K562 (cell line): ENCODE results near the gene SERTAD2. TPM values are rescaled to one million over a fixed set of nuclear protein-coding genes. Genes with fewer than 3 reads are reported as not detected.

Source experiments
- CUX1 ChIP-seq: fragments of 200-800 bp; sonication (Bioruptor generic); IDR thresholded peaks from 2 replicates; pipeline ENCODE4 v1.6.1; 2016; ENCODE audit warnings: missing genetic modification characterization, missing compliant biosample characterization
- ESRRA ChIP-seq: fragments of 450-650 bp; IDR thresholded peaks from 2 replicates; pipeline ENCODE4 v1.6.1; 2014; ENCODE audit warnings: low read depth, mild to moderate bottlenecking, moderate library complexity, borderline replicate concordance
- HDAC6 ChIP-seq: IDR thresholded peaks from 2 replicates; pipeline ENCODE4 v1.6.1; 2012; ENCODE audit warnings: low read depth, mild to moderate bottlenecking, control low read depth, inconsistent platforms, low read length, moderate library complexity
- MYBL2 ChIP-seq, 2 experiments: fragments of 450-650 bp in 1 of 2; sonication (generic) in 1 of 2; formaldehyde crosslinking in 1 of 2; IDR thresholded peaks; 2 replicates each; pipeline versions ENCODE4 v1.6.1 to v1.8.1; 2017 to 2022; ENCODE audit warnings: borderline replicate concordance in 1 of 2, inconsistent platforms in 1 of 2, low read depth in 1 of 2, mild to moderate bottlenecking in 1 of 2, missing genetic modification reagents in 1 of 2, moderate library complexity in 1 of 2
- NR1H2 ChIP-seq: sonication (generic); formaldehyde crosslinking; IDR thresholded peaks from 2 replicates; pipeline ENCODE4 v1.4.0; 2020; ENCODE audit warnings: mild to moderate bottlenecking, missing genetic modification reagents
- POLR3A ChIP-seq: IDR thresholded peaks from 2 replicates; pipeline ENCODE4 v1.6.1; 2011; ENCODE audit warnings: borderline replicate concordance, mild to moderate bottlenecking, moderate library complexity; ENCODE audit not compliant: insufficient read length, insufficient read depth; ENCODE audit errors: extremely low read depth
- SMC3 ChIP-seq: conservative IDR thresholded peaks from 2 replicates; pipeline ENCODE4 v1.6.1; 2011; ENCODE audit warnings: low read depth, low read length, improper control_type of control experiment; ENCODE audit not compliant: insufficient read depth
- TAF15 ChIP-seq: fragments of 200-400 bp; formaldehyde crosslinking; IDR thresholded peaks from 2 replicates; pipeline ENCODE4 v1.6.1; 2017; ENCODE audit warnings: mild to moderate bottlenecking, low read depth, low read length, moderate library complexity
- TCF3 ChIP-seq: sonication (generic); formaldehyde crosslinking; IDR thresholded peaks from 2 replicates; pipeline ENCODE4 v1.4.0; 2020; ENCODE audit warnings: mild to moderate bottlenecking, missing genetic modification reagents
- TEAD2 ChIP-seq: fragments of 450-650 bp; IDR thresholded peaks from 2 replicates; pipeline ENCODE4 v1.6.1; 2016; ENCODE audit warnings: missing genetic modification characterization, control low read depth, missing compliant biosample characterization
- ZC3H11A ChIP-seq: IDR thresholded peaks from 2 replicates; pipeline ENCODE4 v1.6.1; 2012; ENCODE audit warnings: low read depth, low read length, improper control_type of control experiment
- ZNF318 ChIP-seq, 2 experiments: fragments of 450-650 bp; IDR thresholded peaks; 2 replicates each; pipeline ENCODE4 v1.6.1; 2016; ENCODE audit warnings: mild to moderate bottlenecking in 2 of 2, borderline replicate concordance in 1 of 2, low read depth in 1 of 2, moderate library complexity in 1 of 2
- polyA plus RNA-seq, 8 experiments: library from polyadenylated mRNA; depleted of rRNA in 4 of 8; stranded (reverse) in 5 of 8; unstranded in 3 of 8; fragments of >200 nt; fragmentation: Nextera tagmentation in 2 of 8; fragmentation: Illumina TruSeq in 1 of 8; extraction: Ambion mirVana in 2 of 8; extraction: Trizol in 1 of 8; gene quantifications; 2 replicates each; pipeline versions ENCODE4 v1.2.1 to v1.2.3, GENCODE V29; 2011 to 2014; ENCODE audit warnings: inconsistent platforms in 1 of 8, missing spikeins in 1 of 8
- total RNA-seq, 7 experiments: library from RNA; depleted of rRNA in 6 of 7; stranded (reverse); fragments of >200 nt in 6 of 7; fragmentation: Illumina TruSeq in 2 of 7; extraction: Trizol in 2 of 7; gene quantifications; 2 replicates each; pipeline versions ENCODE4 v1.2.1 to v1.2.3, GENCODE V29; 2011 to 2021; ENCODE audit warnings: low replicate concordance in 1 of 7

The SERTAD2 gene
- total and polyA plus RNA-seq, 9 of the 15 experiments (the other 6 are each of a cell fraction or from before 2014, with no cell fraction given): 3.0 to 12.5 (median 6.1) TPM

- no peak for TF ChIP-seq ZNF318 (IDR thresholded peaks at IDR 0.05; ENCODE audit: borderline replicate concordance in 1 of 2, low read depth in 1 of 2)
- no peak for TF ChIP-seq MYBL2 (IDR thresholded peaks at IDR 0.05; ENCODE audit: low read depth)
- no peak for TF ChIP-seq MYBL2 (CRISPR knock-in tag; IDR thresholded peaks at IDR 0.05; ENCODE audit: borderline replicate concordance)
- no peak for TF ChIP-seq HDAC6
- no peak for TF ChIP-seq SMC3
- TF ChIP-seq TCF3 (CRISPR knock-in tag): peak; percentile 40; the same call in 1 of the 2 replicates
- TF ChIP-seq TEAD2: no peak
- TF ChIP-seq POLR3A: no peak
- TF ChIP-seq NR1H2 (CRISPR knock-in tag): no peak
- no peak for TF ChIP-seq TAF15
- TF ChIP-seq CUX1 (CRISPR knock-in tag): no peak
- no peak for TF ChIP-seq ZC3H11A
- no peak; the same call in 1 of the 2 replicates for TF ChIP-seq ESRRA
Measured at GRCh38 chr2:64606479-64607363, 47.0 kb downstream of the SERTAD2 start (continued).
